CD8-positive, alpha-beta memory T cell (primary cell): ENCODE data around the gene NCBP2. TPM values are rescaled to one million over a fixed set of nuclear protein-coding genes. Genes with fewer than 3 reads are reported as not detected.

Experiments
- CTCF ChIA-PET: fragments of 350-600 bp; sonication (Branson Sonifier 250); formaldehyde crosslinking; loops from one replicate; lab custom pipeline; 2021; ENCODE audit warnings: antibody characterized with exemption; lab: Charles Lee
- POLR2A ChIA-PET: fragments of 350-600 bp; sonication (Branson Sonifier 250); formaldehyde crosslinking; loops from one replicate; lab custom pipeline; 2021; ENCODE audit warnings: antibody characterized with exemption; lab: Charles Lee
- DNase-seq, 5 donors: peaks; one replicate each; pipeline versions ENCODE4 v3.0.0 to v3.0.0-alpha.2; 2020 to 2022; ENCODE audit warnings: mixed read lengths in 1 of 5
- H3K27ac ChIP-seq: one replicate; pipeline ENCODE4 v1.7.0; 2013; ENCODE audit warnings: low read depth, mild to moderate bottlenecking, low read length, moderate library complexity
- H3K27me3 ChIP-seq: 2 replicates; pipeline ENCODE4 v1.7.0; 2013; ENCODE audit warnings: low read length, mild to moderate bottlenecking; ENCODE audit not compliant: insufficient read depth, poor library complexity, severe bottlenecking
- H3K36me3 ChIP-seq: 2 replicates; pipeline ENCODE4 v1.7.0; 2013; ENCODE audit warnings: mild to moderate bottlenecking, low read length, moderate library complexity; ENCODE audit not compliant: insufficient read depth
- H3K4me1 ChIP-seq: 2 replicates; pipeline ENCODE4 v1.7.0; 2013; ENCODE audit warnings: mild to moderate bottlenecking, low read length, moderate library complexity; ENCODE audit not compliant: insufficient read depth
- H3K4me3 ChIP-seq: 2 replicates; pipeline ENCODE4 v1.7.0; 2013; ENCODE audit warnings: mild to moderate bottlenecking, low read length
- H3K9me3 ChIP-seq: 2 replicates; pipeline ENCODE4 v1.7.0; 2013; ENCODE audit warnings: mild to moderate bottlenecking, low read length
- H3K27ac Mint-ChIP-seq, 8 donors: one replicate each; pipeline ENCODE4 v1.8.0; 2020 to 2021; ENCODE audit warnings: mixed read lengths in 8 of 8, mild to moderate bottlenecking in 6 of 8, inconsistent platforms in 3 of 8, moderate library complexity in 3 of 8
- H3K27me3 Mint-ChIP-seq, 2 donors: one replicate each; pipeline ENCODE4 v1.8.0; 2020 to 2021; ENCODE audit warnings: mixed read lengths in 2 of 2, mild to moderate bottlenecking in 1 of 2, moderate library complexity in 1 of 2
- H3K36me3 Mint-ChIP-seq, 3 donors: one replicate each; pipeline ENCODE4 v1.8.0; 2020 to 2021; ENCODE audit warnings: mixed read lengths in 3 of 3, inconsistent platforms in 1 of 3, mild to moderate bottlenecking in 1 of 3
- H3K4me1 Mint-ChIP-seq, 3 donors: one replicate each; pipeline ENCODE4 v1.8.0; 2020 to 2021; ENCODE audit warnings: mixed read lengths in 3 of 3, inconsistent platforms in 1 of 3, mild to moderate bottlenecking in 1 of 3
- H3K4me3 Mint-ChIP-seq, 7 donors: one replicate each; pipeline ENCODE4 v1.8.0; 2020 to 2021; ENCODE audit warnings: mixed read lengths in 7 of 7, mild to moderate bottlenecking in 6 of 7, moderate library complexity in 4 of 7, inconsistent platforms in 2 of 7
- H3K9me3 Mint-ChIP-seq, 5 donors: one replicate each; pipeline ENCODE4 v1.8.0; 2020 to 2022; ENCODE audit warnings: mixed read lengths in 5 of 5, mild to moderate bottlenecking in 3 of 5, moderate library complexity in 2 of 5, inconsistent platforms in 1 of 5
- polyA plus RNA-seq: library from polyadenylated mRNA; unstranded; fragments of 300-500 nt; fragmentation: Illumina TruSeq; gene quantifications from one replicate; pipeline ENCODE4 v1.2.3, GENCODE V29; 2021
- total RNA-seq, 2 experiments: library from RNA; stranded (reverse); gene quantifications; one replicate each; pipeline ENCODE4 v1.2.3, GENCODE V29; 2021

Gene NCBP2
- total and polyA plus RNA-seq, 3 experiments from 2014 or later, result 70.7 to 131 (median 127) TPM

DNA sequence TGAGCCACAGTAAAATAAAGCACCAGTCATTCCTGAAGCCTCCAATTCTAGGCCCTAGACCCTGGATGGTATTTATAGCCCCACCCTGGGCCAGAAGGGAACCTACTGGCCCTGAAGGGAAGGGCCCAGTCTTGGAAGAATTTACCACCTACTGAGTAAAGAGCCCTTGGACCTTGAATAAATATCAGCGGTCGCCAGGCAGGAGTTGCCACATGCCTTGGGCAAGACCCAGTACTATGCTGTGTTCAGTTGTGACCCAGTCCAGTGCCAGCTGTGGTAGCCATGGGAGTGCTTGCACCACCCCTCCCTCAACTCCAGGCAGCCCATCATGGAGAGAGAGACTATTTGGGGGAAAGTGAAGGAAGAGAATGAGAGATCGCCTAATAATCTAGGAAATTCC lies 27.0 kb downstream of the NCBP2 start:
- Histone ChIP-seq H3K9me3 (peaks cover 3% of the 10 kb centered on the region), H3K4me1 (no peaks in the 10 kb centered on the region), H3K27me3 (no peaks in the 10 kb centered on the region), H3K27ac (no peak overlapping the region), H3K36me3 (peaks cover 7% of the 10 kb centered on the region), H3K4me3 (no peak overlapping the region)
- Mint-ChIP-seq H3K4me1 (no peaks in the 10 kb centered on the region), H3K4me3 (no peak overlapping the region), H3K9me3 (peaks cover 0 to 6% (median 4%) of the 10 kb centered on the region in 5 donors), H3K36me3 (peaks cover 15 to 49% (median 16%) of the 10 kb centered on the region in 3 donors), H3K27ac (no peak overlapping the region), H3K27me3 (peaks cover 0 to 4% of the 10 kb centered on the region in 2 donors)
- ChIA-PET CTCF (no interaction called here), POLR2A (no interaction called here)
- no peak for DNase-seq

DNA sequence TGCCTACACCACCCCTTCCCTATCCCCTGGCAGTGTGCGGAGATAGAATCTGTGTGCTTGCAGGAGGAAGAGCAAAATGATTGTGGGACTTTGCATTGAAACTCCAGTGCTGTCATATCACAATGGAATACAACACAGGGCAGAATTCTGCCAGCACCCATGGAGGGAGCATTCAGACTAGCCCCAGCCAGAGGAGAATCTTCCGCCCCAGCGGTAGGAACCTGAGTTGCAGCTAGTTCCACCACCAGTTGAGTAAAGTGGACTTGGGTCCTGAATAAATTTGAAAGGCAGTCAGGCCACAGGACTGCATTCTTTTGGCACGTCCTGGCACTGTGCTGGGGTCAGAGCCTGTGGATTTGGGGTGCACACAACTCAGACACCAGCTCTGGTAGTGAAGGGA lies 27.5 kb downstream of the NCBP2 start:
- Mint-ChIP-seq H3K4me3 (no peak overlapping the region), H3K36me3 (peaks cover 15 to 51% (median 16%) of the 10 kb centered on the region in 3 donors), H3K9me3 (peaks cover 0 to 6% (median 4%) of the 10 kb centered on the region in 5 donors), H3K27me3 (peaks cover 0 to 4% of the 10 kb centered on the region in 2 donors), H3K4me1 (no peaks in the 10 kb centered on the region), H3K27ac (peak overlapping the region in 1 of 8 donors; percentile 12)
- H3K27ac ChIP-seq, result no peak overlapping the region
- DNase-seq, result no peak
- no peaks in the 10 kb centered on the region for H3K4me1 ChIP-seq
- no peak overlapping the region for H3K4me3 ChIP-seq
- no peaks in the 10 kb centered on the region for H3K27me3 ChIP-seq
- H3K36me3 ChIP-seq, result peaks cover 7% of the 10 kb centered on the region
- ChIA-PET POLR2A (no interaction called here), CTCF (no interaction called here)
- peaks cover 3% of the 10 kb centered on the region for H3K9me3 ChIP-seq

DNA sequence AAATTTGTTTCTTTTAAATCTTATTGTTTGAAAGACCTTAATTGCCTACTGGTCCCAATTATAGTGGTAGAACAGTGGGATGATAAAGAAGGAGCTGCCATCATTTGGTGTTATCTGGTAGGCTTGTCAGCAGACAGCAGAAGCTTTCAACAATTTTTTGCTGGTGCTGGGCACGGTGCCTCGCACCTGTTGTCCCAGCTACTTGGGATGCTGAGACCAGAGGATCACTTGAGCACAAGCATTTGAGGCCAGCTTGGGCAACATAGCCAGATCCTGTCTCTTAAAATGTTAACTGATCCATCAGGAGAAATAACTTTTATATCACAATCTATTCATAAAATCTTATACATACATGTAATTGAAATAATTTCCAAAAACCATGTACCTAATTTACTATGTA lies 38.6 kb downstream of the NCBP2 start:
- no peaks in the 10 kb centered on the region for H3K27me3 Mint-ChIP-seq
- H3K4me1 ChIP-seq, result no peaks in the 10 kb centered on the region
- no peaks in the 10 kb centered on the region for H3K9me3 Mint-ChIP-seq
- H3K4me1 Mint-ChIP-seq, result no peaks in the 10 kb centered on the region
- no peaks in the 10 kb centered on the region for H3K9me3 ChIP-seq
- ChIA-PET CTCF (interaction anchor here (1.5 kb wide), 1 partner anchor 14 kb away, joined by 5 read pairs; no protein-coding TSS in a partner anchor), POLR2A (no interaction called here)
- H3K36me3 Mint-ChIP-seq, result peaks cover 11 to 83% (median 29%) of the 10 kb centered on the region in 3 donors
- no peak overlapping the region for H3K27ac ChIP-seq
- peaks cover 21% of the 10 kb centered on the region for H3K36me3 ChIP-seq
- DNase-seq, result no peak
- H3K27me3 ChIP-seq, result no peaks in the 10 kb centered on the region
- H3K4me3 Mint-ChIP-seq, result no peak overlapping the region
- no peak overlapping the region for H3K4me3 ChIP-seq
- peak overlapping the region in 1 of 8 donors; percentile 59 for H3K27ac Mint-ChIP-seq

DNA sequence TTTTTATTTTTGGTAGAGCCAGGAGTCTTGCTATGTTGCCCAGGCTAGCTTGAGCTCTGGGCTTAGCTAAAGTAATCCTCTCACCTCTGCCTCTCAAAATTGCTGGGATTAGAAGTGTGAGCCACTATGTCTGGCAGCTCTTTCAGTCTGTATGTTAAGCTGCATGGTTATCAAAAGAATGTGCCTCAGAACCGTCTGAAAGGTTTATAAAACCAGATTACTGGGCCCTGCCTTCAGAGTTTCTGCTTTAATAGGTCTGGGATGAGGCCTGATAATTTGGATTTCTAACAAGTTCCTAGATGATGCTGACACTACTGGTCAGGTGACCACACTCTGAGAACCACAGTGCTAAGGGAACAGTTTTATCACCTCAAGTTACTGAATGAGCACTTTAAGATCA lies 40.0 kb downstream of the NCBP2 start:
- Histone ChIP-seq H3K4me1 (no peaks in the 10 kb centered on the region), H3K9me3 (no peaks in the 10 kb centered on the region), H3K36me3 (peaks cover 21% of the 10 kb centered on the region), H3K4me3 (no peak overlapping the region), H3K27ac (no peak overlapping the region), H3K27me3 (no peaks in the 10 kb centered on the region)
- DNase-seq, result no peak
- Mint-ChIP-seq H3K4me3 (no peak overlapping the region), H3K4me1 (peaks cover 0 to 3% (median under 1%) of the 10 kb centered on the region in 3 donors), H3K9me3 (no peaks in the 10 kb centered on the region), H3K36me3 (peaks cover 11 to 78% (median 24%) of the 10 kb centered on the region in 3 donors), H3K27ac (no peak overlapping the region), H3K27me3 (no peaks in the 10 kb centered on the region)
- ChIA-PET CTCF (no interaction called here), POLR2A (interaction anchor here (0.6 kb wide), 1 partner anchor 35 kb away, joined by 3 read pairs; no protein-coding TSS in a partner anchor)

DNA sequence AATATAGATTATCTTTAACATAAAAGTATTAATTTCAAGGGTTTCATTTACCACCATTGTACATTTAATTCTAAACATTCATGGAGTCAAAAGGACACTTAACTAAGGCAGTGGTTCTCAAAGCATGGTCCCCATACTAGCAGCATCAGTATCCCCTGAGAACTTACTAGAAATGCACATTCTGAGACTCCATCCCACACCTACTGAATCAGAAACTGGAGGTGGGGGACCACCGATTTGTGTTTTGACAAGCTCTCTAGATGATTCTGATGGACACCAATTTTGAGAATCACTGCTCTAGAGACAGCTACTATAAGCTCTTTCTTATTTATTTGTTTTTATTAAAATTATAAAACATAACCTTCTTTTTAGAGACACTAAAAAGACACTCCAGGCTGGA lies 40.6 kb downstream of the NCBP2 start:
- Mint-ChIP-seq H3K27me3 (no peaks in the 10 kb centered on the region), H3K36me3 (peaks cover 9 to 75% (median 24%) of the 10 kb centered on the region in 3 donors), H3K4me3 (no peak overlapping the region), H3K4me1 (peaks cover 0 to 6% (median 5%) of the 10 kb centered on the region in 3 donors), H3K27ac (no peak overlapping the region), H3K9me3 (no peaks in the 10 kb centered on the region)
- ChIA-PET CTCF (no interaction called here), POLR2A (no interaction called here)
- Histone ChIP-seq H3K36me3 (peaks cover 21% of the 10 kb centered on the region), H3K9me3 (no peaks in the 10 kb centered on the region), H3K27me3 (no peaks in the 10 kb centered on the region), H3K4me3 (no peak overlapping the region), H3K27ac (no peak overlapping the region), H3K4me1 (no peaks in the 10 kb centered on the region)
- DNase-seq, result no peak

DNA sequence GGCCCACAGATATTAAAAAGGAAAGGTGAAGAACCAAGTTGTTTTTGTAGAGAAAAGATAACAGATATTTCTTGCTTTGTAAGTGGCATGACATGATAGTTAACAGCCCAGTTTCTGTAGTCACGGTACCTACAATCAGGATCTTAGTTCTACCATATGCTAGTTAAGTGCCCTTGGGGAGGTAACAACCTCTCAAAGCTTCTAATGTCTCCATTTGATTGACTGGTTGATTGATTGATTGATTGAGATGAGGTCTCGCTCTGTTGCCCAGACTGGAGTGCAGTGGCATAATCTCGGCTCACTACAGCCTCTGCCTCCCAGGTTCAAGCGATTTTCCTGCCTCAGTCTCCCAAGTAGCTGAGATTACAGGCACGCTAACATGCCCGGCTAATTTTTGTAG lies 46.1 kb downstream of the NCBP2 start:
- no peak overlapping the region for H3K4me3 ChIP-seq
- Mint-ChIP-seq H3K4me1 (peaks cover 10 to 30% (median 23%) of the 10 kb centered on the region in 3 donors), H3K4me3 (no peak overlapping the region), H3K27ac (peak overlapping the region in 1 of 8 donors; percentile 17), H3K9me3 (no peaks in the 10 kb centered on the region), H3K36me3 (peaks cover 0 to 44% (median 4%) of the 10 kb centered on the region in 3 donors), H3K27me3 (no peaks in the 10 kb centered on the region)
- CTCF ChIA-PET, result no interaction called here
- POLR2A ChIA-PET, result no interaction called here
- no peaks in the 10 kb centered on the region for H3K9me3 ChIP-seq
- H3K4me1 ChIP-seq, result no peaks in the 10 kb centered on the region
- no peaks in the 10 kb centered on the region for H3K27me3 ChIP-seq
- peaks cover 7% of the 10 kb centered on the region for H3K36me3 ChIP-seq
- H3K27ac ChIP-seq, result no peak overlapping the region
- no peak for DNase-seq

DNA sequence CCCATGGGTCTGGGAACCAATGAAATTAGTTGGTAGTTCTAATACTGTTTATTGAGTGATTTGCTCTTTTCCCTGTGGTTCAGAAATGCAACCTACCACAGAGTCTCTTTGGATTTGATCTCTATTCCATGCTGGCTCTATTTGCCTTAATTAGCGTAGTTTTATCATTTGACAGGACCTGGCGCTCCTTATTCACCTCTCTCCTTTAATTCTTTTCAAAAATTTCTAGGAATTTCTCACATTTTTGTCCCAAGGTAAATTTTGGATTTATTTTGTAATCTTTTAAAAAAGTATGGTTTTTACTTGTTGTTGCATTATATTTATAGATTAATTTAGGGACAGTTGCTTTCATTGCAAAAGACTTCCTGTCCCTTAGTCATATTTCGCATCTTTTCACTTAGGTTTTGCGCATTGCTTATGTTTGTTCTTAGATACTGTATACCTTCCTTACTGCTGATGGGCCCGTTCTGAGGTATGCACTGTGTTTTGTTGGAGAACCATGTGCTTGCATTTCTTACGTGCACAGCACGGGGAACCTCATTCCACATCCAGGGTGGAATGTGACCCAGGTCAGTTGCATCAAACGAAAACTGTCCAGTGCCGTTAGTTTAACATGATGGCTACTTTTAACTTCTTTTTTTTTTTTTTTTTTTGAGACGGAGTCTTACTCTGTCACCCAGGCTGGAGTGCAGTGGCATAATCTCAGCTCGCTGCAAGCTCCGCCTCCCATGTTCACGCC lies 47.6 kb downstream of the NCBP2 start:
- CTCF ChIA-PET, result no interaction called here
- Histone ChIP-seq H3K9me3 (no peaks in the 10 kb centered on the region), H3K27me3 (no peaks in the 10 kb centered on the region), H3K36me3 (peaks cover 9% of the 10 kb centered on the region), H3K4me3 (no peak overlapping the region), H3K27ac (no peak overlapping the region), H3K4me1 (no peaks in the 10 kb centered on the region)
- peaks cover 17 to 43% (median 38%) of the 10 kb centered on the region in 3 donors for H3K4me1 Mint-ChIP-seq
- peaks cover 0 to 41% (median 4%) of the 10 kb centered on the region in 3 donors for H3K36me3 Mint-ChIP-seq
- H3K9me3 Mint-ChIP-seq, result no peaks in the 10 kb centered on the region
- no peak overlapping the region for H3K4me3 Mint-ChIP-seq
- H3K27me3 Mint-ChIP-seq, result no peaks in the 10 kb centered on the region
- H3K27ac Mint-ChIP-seq, result no peak overlapping the region
- DNase-seq, result no peak
- POLR2A ChIA-PET, result no interaction called here

DNA sequence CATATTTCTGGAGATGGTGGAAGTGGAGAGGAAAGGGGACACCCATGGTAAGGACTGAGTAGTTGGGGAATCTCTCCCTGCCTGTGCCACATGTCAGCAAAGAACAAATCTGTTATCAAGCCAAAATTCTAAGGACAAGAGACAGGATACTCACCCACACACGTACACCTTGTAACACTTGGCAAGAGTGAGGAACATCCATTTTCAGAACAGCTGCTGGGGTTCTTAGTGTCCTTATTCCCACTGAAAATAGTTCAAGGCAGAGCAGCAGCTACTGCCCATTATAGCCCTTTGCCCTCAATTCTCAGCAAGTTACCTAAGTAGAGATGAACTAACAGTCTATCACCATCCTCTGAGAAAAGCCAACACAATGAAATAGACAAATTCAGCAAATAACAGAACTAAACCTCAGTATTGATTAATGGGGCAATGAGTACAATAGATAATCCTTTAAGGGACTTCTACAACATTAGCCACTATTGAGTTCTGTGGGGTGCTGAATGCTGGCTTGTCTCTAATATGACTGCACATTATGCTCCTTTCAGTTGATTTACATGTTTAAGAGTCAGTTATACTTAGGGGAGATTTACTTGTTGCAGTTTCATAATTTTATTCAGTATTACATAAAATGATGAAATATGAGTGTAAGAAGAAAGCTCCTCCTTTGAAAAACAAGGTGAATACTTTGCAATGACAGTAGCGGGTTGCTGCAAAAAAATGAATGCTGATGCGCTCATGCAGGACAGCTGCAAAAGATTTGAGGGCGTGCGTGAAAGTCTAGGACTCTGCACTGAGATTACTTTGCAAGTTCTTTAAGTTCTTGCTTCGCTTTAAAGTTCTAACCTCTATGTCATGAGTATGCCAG lies 52.3 kb downstream of the NCBP2 start:
- H3K4me1 Mint-ChIP-seq, result peaks cover 24 to 48% (median 46%) of the 10 kb centered on the region in 3 donors
- Histone ChIP-seq H3K9me3 (no peaks in the 10 kb centered on the region), H3K27me3 (no peaks in the 10 kb centered on the region), H3K36me3 (peaks cover 17% of the 10 kb centered on the region), H3K4me1 (no peaks in the 10 kb centered on the region), H3K4me3 (no peak overlapping the region), H3K27ac (no peak overlapping the region)
- CTCF ChIA-PET, result no interaction called here
- POLR2A ChIA-PET, result no interaction called here
- peaks cover 0 to 61% (median 6%) of the 10 kb centered on the region in 3 donors for H3K36me3 Mint-ChIP-seq
- peak overlapping the region in 1 of 7 donors; percentile 16 for H3K4me3 Mint-ChIP-seq
- no peaks in the 10 kb centered on the region for H3K9me3 Mint-ChIP-seq
- peak overlapping the region in 3 of 8 donors; percentile 12 to 33 (median 29) for H3K27ac Mint-ChIP-seq
- no peak for DNase-seq
- no peaks in the 10 kb centered on the region for H3K27me3 Mint-ChIP-seq
